Tibial nerve (tissue), 4 donors: Measurements from ENCODE around the gene OCA2.

ENCODE experiments used
- EP300 ChIP-seq, 2 donors: sonication (generic); formaldehyde crosslinking; IDR thresholded peaks; one replicate each; pipeline ENCODE4 v1.6.1; 2017; ENCODE audit warnings: antibody characterized with exemption in 2 of 2, mild to moderate bottlenecking in 1 of 2
- TF ChIP-seq, protein P1 (sequence below), 5 experiments: fragments of 200-600 bp in 3 of 5; fragments of 450-650 bp in 2 of 5; sonication (generic) in 3 of 5; IDR thresholded peaks; one replicate each; pipeline ENCODE4 v1.5.1; 2016 to 2019; ENCODE audit warnings: antibody characterized with exemption in 5 of 5, mild to moderate bottlenecking in 3 of 5, moderate library complexity in 2 of 5

DNA sequence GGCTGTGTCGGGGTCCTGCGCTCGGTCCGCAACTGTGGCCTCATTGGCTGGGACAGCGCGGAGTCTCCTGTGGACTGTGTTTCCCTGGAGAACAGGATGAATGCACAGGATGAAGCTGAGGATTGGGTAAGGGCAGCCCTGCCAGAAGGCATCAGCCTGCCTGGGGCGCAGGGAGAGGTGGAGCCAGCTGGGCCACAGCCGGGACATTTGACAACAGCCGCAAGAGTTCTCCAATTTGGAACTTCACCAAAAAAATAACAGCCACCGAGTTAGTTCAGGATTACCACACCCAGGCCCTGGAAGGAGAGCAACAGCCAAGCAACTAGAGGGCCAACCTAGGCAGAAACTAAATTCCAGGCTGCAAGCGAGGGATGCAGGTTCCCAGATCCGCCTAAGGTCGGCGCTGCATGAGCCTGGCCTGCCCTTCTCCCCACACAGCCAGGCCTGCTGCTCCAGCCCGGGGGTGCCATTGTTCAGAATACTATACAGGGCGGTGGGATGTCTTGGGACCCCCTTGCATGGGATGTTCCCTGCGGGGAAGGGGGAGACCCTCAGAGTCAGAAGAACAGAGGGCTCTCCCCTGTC, 229.3 kb downstream of the OCA2 start:
- no peak for TF ChIP-seq EP300 (IDR thresholded peaks at IDR 0.05)
- TF ChIP-seq, protein P1, sequence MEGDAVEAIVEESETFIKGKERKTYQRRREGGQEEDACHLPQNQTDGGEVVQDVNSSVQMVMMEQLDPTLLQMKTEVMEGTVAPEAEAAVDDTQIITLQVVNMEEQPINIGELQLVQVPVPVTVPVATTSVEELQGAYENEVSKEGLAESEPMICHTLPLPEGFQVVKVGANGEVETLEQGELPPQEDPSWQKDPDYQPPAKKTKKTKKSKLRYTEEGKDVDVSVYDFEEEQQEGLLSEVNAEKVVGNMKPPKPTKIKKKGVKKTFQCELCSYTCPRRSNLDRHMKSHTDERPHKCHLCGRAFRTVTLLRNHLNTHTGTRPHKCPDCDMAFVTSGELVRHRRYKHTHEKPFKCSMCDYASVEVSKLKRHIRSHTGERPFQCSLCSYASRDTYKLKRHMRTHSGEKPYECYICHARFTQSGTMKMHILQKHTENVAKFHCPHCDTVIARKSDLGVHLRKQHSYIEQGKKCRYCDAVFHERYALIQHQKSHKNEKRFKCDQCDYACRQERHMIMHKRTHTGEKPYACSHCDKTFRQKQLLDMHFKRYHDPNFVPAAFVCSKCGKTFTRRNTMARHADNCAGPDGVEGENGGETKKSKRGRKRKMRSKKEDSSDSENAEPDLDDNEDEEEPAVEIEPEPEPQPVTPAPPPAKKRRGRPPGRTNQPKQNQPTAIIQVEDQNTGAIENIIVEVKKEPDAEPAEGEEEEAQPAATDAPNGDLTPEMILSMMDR (IDR thresholded peaks at IDR 0.05): no peak
